Astrocyte (in vitro differentiated cells and primary cell): ENCODE results near the gene SGIP1. TPM values are rescaled to one million over a fixed set of nuclear protein-coding genes. Genes with fewer than 3 reads are reported as not detected.

Experiments
- DNase-seq: peaks from one replicate; pipeline ENCODE4 v3.0.0-alpha.2; 2010; ENCODE audit warnings: low read depth
- FAIRE-seq: peaks from 2 replicates; lab custom pipeline; 2011; peaks lifted over from hg19 to GRCh38; lab: Jason Lieb, UNC
- H2AFZ ChIP-seq: 2 replicates; pipeline ENCODE4 v1.6.0; 2012; ENCODE audit warnings: low read depth, low read length, inconsistent platforms
- H3K27ac ChIP-seq: 2 replicates; pipeline ENCODE4 v1.5.1; 2011; ENCODE audit warnings: low read depth, low read length, inconsistent platforms
- H3K27me3 ChIP-seq: 2 replicates; pipeline ENCODE4 v1.6.0; 2011; ENCODE audit warnings: low read length, inconsistent platforms; ENCODE audit not compliant: insufficient read depth
- H3K36me3 ChIP-seq: 2 replicates; pipeline ENCODE4 v1.5.1; 2011; ENCODE audit warnings: low read length, inconsistent platforms; ENCODE audit not compliant: insufficient read depth
- H3K4me1 ChIP-seq: 2 replicates; pipeline ENCODE4 v1.5.1; 2011; ENCODE audit warnings: low read length, inconsistent platforms; ENCODE audit not compliant: insufficient read depth
- H3K4me2 ChIP-seq: 2 replicates; pipeline ENCODE4 v1.6.0; 2012; ENCODE audit warnings: low read length, inconsistent platforms
- H3K4me3 ChIP-seq: 2 replicates; pipeline ENCODE4 v1.5.1; 2011; ENCODE audit warnings: low read depth, mild to moderate bottlenecking, low read length, inconsistent platforms; ENCODE audit not compliant: insufficient read depth
- H3K79me2 ChIP-seq: 2 replicates; pipeline ENCODE4 v1.6.0; 2012; ENCODE audit warnings: mild to moderate bottlenecking, low read length, inconsistent platforms; ENCODE audit not compliant: insufficient read depth
- H3K9ac ChIP-seq: 2 replicates; pipeline ENCODE4 v1.6.0; 2012; ENCODE audit warnings: mild to moderate bottlenecking, low read length, inconsistent platforms
- H3K9me3 ChIP-seq: 2 replicates; pipeline ENCODE4 v1.5.1; 2012; ENCODE audit warnings: low read depth, mild to moderate bottlenecking, low read length, inconsistent platforms; ENCODE audit not compliant: insufficient read depth
- H4K20me1 ChIP-seq: 2 replicates; pipeline ENCODE4 v1.6.0; 2012; ENCODE audit warnings: low read length, inconsistent platforms; ENCODE audit not compliant: insufficient read depth
- H3K27ac Mint-ChIP-seq: one replicate; pipeline ENCODE4 v1.8.0; 2021; ENCODE audit warnings: mild to moderate bottlenecking, mixed read lengths; ENCODE audit not compliant: unreplicated experiment
- H3K27me3 Mint-ChIP-seq: one replicate; pipeline ENCODE4 v1.8.0; 2021; ENCODE audit warnings: low read depth, mixed read lengths; ENCODE audit not compliant: unreplicated experiment
- H3K36me3 Mint-ChIP-seq: one replicate; pipeline ENCODE4 v1.8.0; 2021; ENCODE audit warnings: low read depth, mixed read lengths; ENCODE audit not compliant: unreplicated experiment
- H3K4me1 Mint-ChIP-seq: one replicate; pipeline ENCODE4 v1.8.0; 2021; ENCODE audit warnings: low read depth, mixed read lengths; ENCODE audit not compliant: unreplicated experiment
- H3K4me3 Mint-ChIP-seq: one replicate; pipeline ENCODE4 v1.8.0; 2021; ENCODE audit warnings: mild to moderate bottlenecking, moderate library complexity, mixed read lengths; ENCODE audit not compliant: unreplicated experiment
- H3K9me3 Mint-ChIP-seq: one replicate; pipeline ENCODE4 v1.8.0; 2021; ENCODE audit warnings: mild to moderate bottlenecking, mixed read lengths; ENCODE audit not compliant: unreplicated experiment
- CTCF ChIP-seq: IDR thresholded peaks from 2 replicates; pipeline ENCODE4 v1.5.1; 2011; ENCODE audit warnings: low read depth, mild to moderate bottlenecking, inconsistent platforms, low read length, moderate library complexity; ENCODE audit not compliant: insufficient read depth
- EZH2 ChIP-seq: IDR thresholded peaks from 2 replicates; pipeline ENCODE4 v1.6.1; 2012; ENCODE audit warnings: mild to moderate bottlenecking, low read length, inconsistent platforms; ENCODE audit not compliant: insufficient read depth
- total RNA-seq: library from RNA; stranded (reverse); gene quantifications from 2 replicates; pipeline ENCODE4 v1.2.1, GENCODE V29; 2021

Gene SGIP1
- total RNA-seq, 1 donor from 2014 or later, result 8.8 TPM

- Histone ChIP-seq H3K9me3 (no peaks in the 10 kb centered on the region), H3K4me3 (no peak overlapping the region), H3K79me2 (no peaks in the 10 kb centered on the region), H3K27me3 (no peaks in the 10 kb centered on the region), H3K36me3 (no peaks in the 10 kb centered on the region), H3K27ac (peak overlapping the region; percentile 50), H3K9ac (no peak overlapping the region), H4K20me1 (no peaks in the 10 kb centered on the region), H3K4me2 (no peak overlapping the region), H3K4me1 (peaks cover 4% of the 10 kb centered on the region), H2AFZ (no peak overlapping the region)
- Mint-ChIP-seq H3K36me3 (no peaks in the 10 kb centered on the region), H3K4me1 (peaks cover 21% of the 10 kb centered on the region), H3K4me3 (no peak overlapping the region), H3K27me3 (peaks cover 2% of the 10 kb centered on the region), H3K9me3 (no peaks in the 10 kb centered on the region), H3K27ac (no peak overlapping the region)
- DNase-seq (peak; percentile 72), FAIRE-seq (peak; percentile 32)
- TF ChIP-seq EZH2 (no peak), CTCF (no peak)
Measured at GRCh38 chr1:66527686-66528085, 6.3 kb upstream of the SGIP1 start.

- H3K27me3 ChIP-seq, result no peaks in the 10 kb centered on the region
- no peak overlapping the region for H3K9ac ChIP-seq
- no peak overlapping the region for H3K27ac ChIP-seq
- H4K20me1 ChIP-seq, result no peaks in the 10 kb centered on the region
- TF ChIP-seq EZH2, result no peak
- TF ChIP-seq CTCF, result no peak
- H3K4me3 Mint-ChIP-seq, result no peak overlapping the region
- H3K9me3 ChIP-seq, result no peaks in the 10 kb centered on the region
- DNase-seq (no peak), FAIRE-seq (no peak)
- no peak overlapping the region for H3K4me3 ChIP-seq
- H3K4me1 Mint-ChIP-seq, result peaks cover 17% of the 10 kb centered on the region
- H2AFZ ChIP-seq, result no peak overlapping the region
- H3K36me3 Mint-ChIP-seq, result no peaks in the 10 kb centered on the region
- no peaks in the 10 kb centered on the region for H3K9me3 Mint-ChIP-seq
- no peak overlapping the region for H3K27ac Mint-ChIP-seq
- H3K4me1 ChIP-seq, result peaks cover 10% of the 10 kb centered on the region
- no peaks in the 10 kb centered on the region for H3K36me3 ChIP-seq
- no peaks in the 10 kb centered on the region for H3K79me2 ChIP-seq
- H3K27me3 Mint-ChIP-seq, result peaks cover 2% of the 10 kb centered on the region
- no peak overlapping the region for H3K4me2 ChIP-seq
Measured at GRCh38 chr1:66528580-66528979, 5.4 kb upstream of the SGIP1 start.

- Mint-ChIP-seq H3K9me3 (no peaks in the 10 kb centered on the region), H3K36me3 (no peaks in the 10 kb centered on the region), H3K4me3 (peak overlapping the region; percentile 30), H3K4me1 (peaks cover 8% of the 10 kb centered on the region), H3K27me3 (peaks cover 2% of the 10 kb centered on the region), H3K27ac (no peak overlapping the region)
- DNase-seq (no peak), FAIRE-seq (no peak)
- no peaks in the 10 kb centered on the region for H3K27me3 ChIP-seq
- peaks cover 10% of the 10 kb centered on the region for H3K4me1 ChIP-seq
- H3K9me3 ChIP-seq, result no peaks in the 10 kb centered on the region
- peak overlapping the region; percentile 83 for H3K4me2 ChIP-seq
- H3K4me3 ChIP-seq, result peak overlapping the region; percentile 71
- peak overlapping the region; percentile 75 for H2AFZ ChIP-seq
- H3K9ac ChIP-seq, result peak overlapping the region; percentile 85
- H4K20me1 ChIP-seq, result no peaks in the 10 kb centered on the region
- peak overlapping the region; percentile 87 for H3K27ac ChIP-seq
- TF ChIP-seq CTCF (no peak), EZH2 (no peak)
- H3K36me3 ChIP-seq, result no peaks in the 10 kb centered on the region
- peaks cover 31% of the 10 kb centered on the region for H3K79me2 ChIP-seq
Measured at GRCh38 chr1:66532214-66532613, 1.7 kb upstream of the SGIP1 start.
